Glutamatergic neuron (in vitro differentiated cells): ENCODE measurements around the gene RTL3. TPM values are rescaled to one million over a fixed set of nuclear protein-coding genes. Genes with fewer than 3 reads are reported as not detected.

ENCODE experiments used
- DNase-seq: peaks from one replicate; pipeline ENCODE4 v3.0.0; 2022
- H3K27ac Mint-ChIP-seq: one replicate; pipeline ENCODE4 v1.8.0; 2020; ENCODE audit warnings: mild to moderate bottlenecking, mixed read lengths, inconsistent platforms; ENCODE audit not compliant: unreplicated experiment
- H3K27me3 Mint-ChIP-seq: one replicate; pipeline ENCODE4 v1.8.0; 2020; ENCODE audit warnings: mild to moderate bottlenecking, moderate library complexity, mixed read lengths, inconsistent platforms; ENCODE audit not compliant: unreplicated experiment
- H3K36me3 Mint-ChIP-seq: one replicate; pipeline ENCODE4 v1.8.0; 2020; ENCODE audit warnings: mild to moderate bottlenecking, mixed read lengths, inconsistent platforms; ENCODE audit not compliant: unreplicated experiment
- H3K4me1 Mint-ChIP-seq: one replicate; pipeline ENCODE4 v1.8.0; 2020; ENCODE audit warnings: mild to moderate bottlenecking, low read depth, mixed read lengths, inconsistent platforms; ENCODE audit not compliant: unreplicated experiment
- H3K4me3 Mint-ChIP-seq: one replicate; pipeline ENCODE4 v1.8.0; 2020; ENCODE audit warnings: mild to moderate bottlenecking, mixed read lengths, inconsistent platforms; ENCODE audit not compliant: unreplicated experiment
- H3K9me3 Mint-ChIP-seq: one replicate; pipeline ENCODE4 v1.8.0; 2020; ENCODE audit warnings: mild to moderate bottlenecking, moderate library complexity, mixed read lengths, inconsistent platforms; ENCODE audit not compliant: unreplicated experiment
- CTCF ChIP-seq: fragments of 200-600 bp; sonication (generic); IDR thresholded peaks from one replicate; pipeline ENCODE4 v1.5.0; 2021; ENCODE audit not compliant: partially characterized antibody, unreplicated experiment
- total RNA-seq: library from RNA; stranded (reverse); fragmentation: NEBNext Ultra II Directional; extraction: Animal tissue kit (Norgen Biotek cat#: 25700); gene quantifications from one replicate; pipeline ENCODE4 v1.2.1, GENCODE V29; 2021; ENCODE audit not compliant: unreplicated experiment

The RTL3 gene
- total RNA-seq, 1 donor from 2014 or later = not detected

- no peak for TF ChIP-seq CTCF
- Mint-ChIP-seq H3K4me1 (no peaks in the 10 kb centered on the region), H3K27ac (no peak overlapping the region), H3K27me3 (peaks cover 3% of the 10 kb centered on the region), H3K36me3 (no peaks in the 10 kb centered on the region), H3K9me3 (no peaks in the 10 kb centered on the region), H3K4me3 (no peak overlapping the region)
- DNase-seq = no peak
These were observed 36.3 kb downstream of the RTL3 start for GRCh38 chrX:78622831-78623230.

GRCh38 chrX:78619834-78620233 lies 39.3 kb downstream of the RTL3 start:
- no peak for TF ChIP-seq CTCF
- Mint-ChIP-seq H3K4me1 (no peaks in the 10 kb centered on the region), H3K4me3 (no peak overlapping the region), H3K27ac (no peak overlapping the region), H3K27me3 (peaks cover 2% of the 10 kb centered on the region), H3K36me3 (no peaks in the 10 kb centered on the region), H3K9me3 (no peaks in the 10 kb centered on the region)
- DNase-seq = no peak

GRCh38 chrX:78618987-78619386 lies 40.1 kb downstream of the RTL3 start:
- Mint-ChIP-seq H3K27me3 (peaks cover 2% of the 10 kb centered on the region), H3K9me3 (no peaks in the 10 kb centered on the region), H3K27ac (no peak overlapping the region), H3K4me1 (no peaks in the 10 kb centered on the region), H3K4me3 (no peak overlapping the region), H3K36me3 (no peaks in the 10 kb centered on the region)
- DNase-seq = no peak
- TF ChIP-seq CTCF = no peak

GRCh38 chrX:78614264-78614663 lies 44.9 kb downstream of the RTL3 start:
- DNase-seq = no peak
- TF ChIP-seq CTCF = no peak
- no peaks in the 10 kb centered on the region for H3K4me1 Mint-ChIP-seq
- no peaks in the 10 kb centered on the region for H3K27me3 Mint-ChIP-seq
- H3K4me3 Mint-ChIP-seq = no peak overlapping the region
- H3K36me3 Mint-ChIP-seq = no peaks in the 10 kb centered on the region
- no peak overlapping the region for H3K27ac Mint-ChIP-seq
- peaks cover 1% of the 10 kb centered on the region for H3K9me3 Mint-ChIP-seq

Other genes starting within 250 kb of the RTL3 start
- gene LPAR4, start 88.4 kb upstream of the RTL3 start, total RNA-seq = 3.2 TPM